Upper lobe of left lung (tissue), 4 donors: ENCODE measurements around the gene ADAMTS12.

Experiments
- EP300 ChIP-seq, 4 donors: sonication (generic); formaldehyde crosslinking; IDR thresholded peaks; one replicate each; pipeline ENCODE4 v1.5.1; 2017; ENCODE audit warnings: antibody characterized with exemption in 4 of 4, control low read depth in 2 of 4
- POLR2A ChIP-seq, 4 donors: fragments of 450-650 bp; IDR thresholded peaks; one replicate each; pipeline ENCODE4 v1.5.1; 2016 to 2017; ENCODE audit warnings: antibody characterized with exemption in 4 of 4, mild to moderate bottlenecking in 2 of 4
- TF ChIP-seq, protein P1 (sequence below), 6 experiments: fragments of 450-650 bp in 4 of 6; fragments of 200-600 bp in 2 of 6; sonication (generic) in 2 of 6; IDR thresholded peaks; one replicate each; pipeline ENCODE4 v1.5.1; 2016 to 2019; ENCODE audit warnings: antibody characterized with exemption in 6 of 6

GRCh38 chr5:33806738-33807442, 84.9 kb downstream of the ADAMTS12 start:
- no peak for TF ChIP-seq POLR2A (IDR thresholded peaks at IDR 0.05)
- TF ChIP-seq, protein P1, sequence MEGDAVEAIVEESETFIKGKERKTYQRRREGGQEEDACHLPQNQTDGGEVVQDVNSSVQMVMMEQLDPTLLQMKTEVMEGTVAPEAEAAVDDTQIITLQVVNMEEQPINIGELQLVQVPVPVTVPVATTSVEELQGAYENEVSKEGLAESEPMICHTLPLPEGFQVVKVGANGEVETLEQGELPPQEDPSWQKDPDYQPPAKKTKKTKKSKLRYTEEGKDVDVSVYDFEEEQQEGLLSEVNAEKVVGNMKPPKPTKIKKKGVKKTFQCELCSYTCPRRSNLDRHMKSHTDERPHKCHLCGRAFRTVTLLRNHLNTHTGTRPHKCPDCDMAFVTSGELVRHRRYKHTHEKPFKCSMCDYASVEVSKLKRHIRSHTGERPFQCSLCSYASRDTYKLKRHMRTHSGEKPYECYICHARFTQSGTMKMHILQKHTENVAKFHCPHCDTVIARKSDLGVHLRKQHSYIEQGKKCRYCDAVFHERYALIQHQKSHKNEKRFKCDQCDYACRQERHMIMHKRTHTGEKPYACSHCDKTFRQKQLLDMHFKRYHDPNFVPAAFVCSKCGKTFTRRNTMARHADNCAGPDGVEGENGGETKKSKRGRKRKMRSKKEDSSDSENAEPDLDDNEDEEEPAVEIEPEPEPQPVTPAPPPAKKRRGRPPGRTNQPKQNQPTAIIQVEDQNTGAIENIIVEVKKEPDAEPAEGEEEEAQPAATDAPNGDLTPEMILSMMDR (IDR thresholded peaks at IDR 0.05): no peak
- TF ChIP-seq EP300 (IDR thresholded peaks at IDR 0.05): no peak
